Transverse colon (tissue), 4 donors: ENCODE results near the gene PKP3. TPM values are rescaled to one million over a fixed set of nuclear protein-coding genes. Genes with fewer than 3 reads are reported as not detected.

ENCODE experiments used
- DNase-seq: peaks from one replicate; pipeline ENCODE4 v3.0.0-alpha.2; 2019
- H3K27ac ChIP-seq, 4 donors: fragments of 200-600 bp; sonication (generic); 2 replicates each; pipeline ENCODE4 v1.5.1; 2016 to 2018; ENCODE audit warnings: inconsistent platforms in 4 of 4
- H3K27me3 ChIP-seq: fragments of 200-600 bp; sonication (generic); 2 replicates; pipeline ENCODE4 v1.5.1; 2017; ENCODE audit warnings: inconsistent platforms
- H3K36me3 ChIP-seq, 4 donors: fragments of 200-600 bp; sonication (generic); 2 replicates each; pipeline ENCODE4 v1.5.1; 2017 to 2019; ENCODE audit warnings: inconsistent platforms in 4 of 4
- H3K4me1 ChIP-seq, 4 donors: fragments of 200-600 bp; sonication (generic); 2 replicates each; pipeline ENCODE4 v1.5.1; 2017 to 2020; ENCODE audit warnings: inconsistent platforms in 4 of 4
- H3K4me3 ChIP-seq, 4 donors: fragments of 200-600 bp; sonication (generic); 1 replicate in 1 of 4; 2 replicates in 3 of 4; pipeline versions ENCODE4 v1.5.1 to v1.6.1; 2017 to 2019; ENCODE audit warnings: inconsistent platforms in 4 of 4
- H3K9me3 ChIP-seq, 2 donors: fragments of 200-600 bp; sonication (generic); 2 replicates each; pipeline ENCODE4 v1.5.1; 2017 to 2019; ENCODE audit warnings: inconsistent platforms in 2 of 2
- EP300 ChIP-seq: sonication (generic); formaldehyde crosslinking; IDR thresholded peaks from one replicate; pipeline ENCODE4 v1.6.1; 2017; ENCODE audit warnings: antibody characterized with exemption, low read depth
- POLR2A ChIP-seq: fragments of 450-650 bp; IDR thresholded peaks from one replicate; pipeline ENCODE4 v1.6.1; 2016; ENCODE audit warnings: antibody characterized with exemption, mild to moderate bottlenecking, moderate library complexity
- POLR2AphosphoS5 ChIP-seq, 3 donors: sonication (generic); formaldehyde crosslinking; IDR thresholded peaks; one replicate each; pipeline ENCODE4 v1.6.1; 2016; ENCODE audit warnings: antibody characterized with exemption in 3 of 3
- WGBS, 2 donors: methylation state at CpG; one replicate each; pipeline ENCODE4 v1.1.5; 2018; ENCODE audit warnings: low coverage in 1 of 2; 5-methylcytosine and 5-hydroxymethylcytosine counted together
- in situ Hi-C, 4 donors: fragments of 200-750 bp; cut with MboI; loops; one replicate each; pipeline versions ENCODE4 v1.15.0 to v1.15.1; 2017; ENCODE audit warnings: low sequenced_read_pairs in 3 of 4, low pct_ligation_motif_present in 1 of 4, low pct_unique_long_range_greater_than_20kb in 1 of 4
- intact Hi-C: fragments of 100-400 bp; cut with DNase I; formaldehyde crosslinking; loops from one replicate; pipeline ENCODE4 v1.15.1; 2023; ENCODE audit warnings: low total_unique reads
- total RNA-seq, 4 donors: library from RNA; depleted of rRNA; stranded (reverse); fragments of >200 nt; gene quantifications; one replicate each; pipeline ENCODE4 v1.1.0, GENCODE V29; 2016
- TF ChIP-seq, protein P1 (sequence below), 5 experiments: fragments of 200-600 bp in 3 of 5; fragments of 450-650 bp in 2 of 5; sonication (generic) in 3 of 5; IDR thresholded peaks; 1 replicate in 2 of 5; 2 replicates in 3 of 5; pipeline ENCODE4 v1.5.1; 2016 to 2017; ENCODE audit warnings: antibody characterized with exemption in 5 of 5, inconsistent platforms in 3 of 5, mild to moderate bottlenecking in 2 of 5, moderate library complexity in 1 of 5

PKP3 gene
- total RNA-seq, 4 donors from 2014 or later = 159 to 359 (median 200) TPM

DNA sequence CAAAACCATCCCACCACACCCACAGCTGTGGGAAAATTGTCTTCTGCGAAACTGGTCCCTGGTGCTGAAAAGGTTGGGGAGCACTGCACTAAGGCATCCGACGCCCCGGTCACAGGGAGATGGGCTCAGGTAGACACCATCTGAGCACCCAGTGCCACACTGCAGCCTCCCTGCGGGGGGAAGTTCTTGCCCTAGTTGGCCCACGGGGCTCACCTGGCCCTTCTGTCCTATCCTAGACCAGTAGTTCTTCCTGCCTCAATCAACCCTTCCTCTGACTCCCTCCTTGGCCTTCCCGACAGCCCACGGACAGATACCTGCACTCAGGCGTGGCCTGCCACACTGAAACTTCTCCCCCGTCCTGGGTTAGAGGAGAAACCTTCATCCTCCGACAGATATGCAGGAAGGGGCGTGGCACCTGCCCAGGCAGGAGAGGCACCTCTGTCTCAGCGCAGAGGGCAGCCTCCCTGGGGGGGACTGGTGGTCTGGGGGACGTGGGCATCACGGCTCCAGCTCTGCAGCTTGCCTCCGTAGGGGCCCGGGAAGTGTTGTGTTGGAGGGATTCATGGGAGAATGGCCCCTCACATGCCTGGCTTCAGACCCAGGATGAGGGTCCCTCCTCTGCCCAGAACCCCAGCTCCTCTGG, 43.3 kb downstream of the PKP3 start:
- TF ChIP-seq POLR2AphosphoS5 (IDR thresholded peaks at IDR 0.05) (no peak), EP300 (no peak), POLR2A (no peak)
- TF ChIP-seq, protein P1, sequence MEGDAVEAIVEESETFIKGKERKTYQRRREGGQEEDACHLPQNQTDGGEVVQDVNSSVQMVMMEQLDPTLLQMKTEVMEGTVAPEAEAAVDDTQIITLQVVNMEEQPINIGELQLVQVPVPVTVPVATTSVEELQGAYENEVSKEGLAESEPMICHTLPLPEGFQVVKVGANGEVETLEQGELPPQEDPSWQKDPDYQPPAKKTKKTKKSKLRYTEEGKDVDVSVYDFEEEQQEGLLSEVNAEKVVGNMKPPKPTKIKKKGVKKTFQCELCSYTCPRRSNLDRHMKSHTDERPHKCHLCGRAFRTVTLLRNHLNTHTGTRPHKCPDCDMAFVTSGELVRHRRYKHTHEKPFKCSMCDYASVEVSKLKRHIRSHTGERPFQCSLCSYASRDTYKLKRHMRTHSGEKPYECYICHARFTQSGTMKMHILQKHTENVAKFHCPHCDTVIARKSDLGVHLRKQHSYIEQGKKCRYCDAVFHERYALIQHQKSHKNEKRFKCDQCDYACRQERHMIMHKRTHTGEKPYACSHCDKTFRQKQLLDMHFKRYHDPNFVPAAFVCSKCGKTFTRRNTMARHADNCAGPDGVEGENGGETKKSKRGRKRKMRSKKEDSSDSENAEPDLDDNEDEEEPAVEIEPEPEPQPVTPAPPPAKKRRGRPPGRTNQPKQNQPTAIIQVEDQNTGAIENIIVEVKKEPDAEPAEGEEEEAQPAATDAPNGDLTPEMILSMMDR (IDR thresholded peaks at IDR 0.05) = no peak
- H3K4me1 ChIP-seq = peaks cover 0 to 18% (median 10%) of the 10 kb centered on the region in 4 donors
- intact Hi-C loops (no loop called here), in situ Hi-C loops (no loop called here)
- H3K36me3 ChIP-seq = no peaks in the 10 kb centered on the region
- peaks cover 13% of the 10 kb centered on the region for H3K27me3 ChIP-seq
- no peaks in the 10 kb centered on the region for H3K9me3 ChIP-seq
- no peak overlapping the region for H3K4me3 ChIP-seq
- no peak for DNase-seq
- no peak overlapping the region for H3K27ac ChIP-seq
- 90% methylated on average over 12 of the region's 17 CpGs; no CpG with 5 or more reads in 1 of the 2 donors for WGBS, 2 donors

DNA sequence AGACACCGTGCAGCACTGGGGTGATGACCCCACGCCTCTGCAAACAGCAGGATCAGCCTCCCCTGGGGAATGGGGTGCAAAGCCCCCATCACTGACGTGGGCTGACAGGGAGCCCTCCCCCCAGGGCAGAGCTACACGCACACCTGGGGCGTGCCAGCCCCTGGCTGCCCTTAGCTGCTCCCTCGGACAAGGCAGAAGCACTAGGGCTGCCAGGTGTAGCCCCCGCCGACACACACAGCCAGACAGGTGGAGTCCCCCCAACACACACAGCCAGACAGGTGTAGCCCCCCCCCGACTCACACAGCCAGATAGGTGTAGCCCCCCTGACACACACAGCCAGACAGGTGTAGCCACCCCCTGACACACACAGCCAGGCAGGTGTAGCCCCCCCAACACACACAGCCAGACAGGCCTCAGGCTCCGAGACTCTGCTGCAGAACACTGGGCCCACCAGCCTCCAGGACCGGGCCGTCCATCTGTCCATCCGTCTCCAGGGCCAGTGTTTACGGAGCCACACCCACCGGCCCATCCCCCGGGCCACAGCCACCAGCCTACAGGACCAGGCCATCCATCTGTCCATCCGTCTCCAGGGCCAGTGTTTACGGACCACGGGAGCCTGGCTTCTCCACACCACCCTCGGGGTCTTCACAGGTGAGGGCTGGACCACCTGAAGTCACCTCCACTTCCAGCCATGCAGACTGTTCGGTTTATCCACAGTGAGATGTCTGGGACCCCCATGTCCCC, 44.3 kb downstream of the PKP3 start:
- WGBS, 2 donors = 83% methylated on average over 21 of the region's 21 CpGs; no CpG with 5 or more reads in 1 of the 2 donors
- in situ Hi-C loops = no loop called here
- intact Hi-C loops = no loop called here
- Histone ChIP-seq H3K27me3 (peaks cover 20% of the 10 kb centered on the region), H3K9me3 (no peaks in the 10 kb centered on the region), H3K4me3 (no peak overlapping the region), H3K27ac (no peak overlapping the region), H3K36me3 (no peaks in the 10 kb centered on the region), H3K4me1 (peaks cover 0 to 21% (median 11%) of the 10 kb centered on the region in 4 donors)
- TF ChIP-seq POLR2A = no peak
- TF ChIP-seq EP300 = no peak
- no peak for TF ChIP-seq POLR2AphosphoS5 (IDR thresholded peaks at IDR 0.05)
- TF ChIP-seq, protein P1 (IDR thresholded peaks at IDR 0.05) = no peak
- DNase-seq = no peak

GRCh38 chr11:439315-440064, 45.5 kb downstream of the PKP3 start:
- TF ChIP-seq, protein P1 (IDR thresholded peaks at IDR 0.05) = no peak
- TF ChIP-seq POLR2AphosphoS5 (IDR thresholded peaks at IDR 0.05) (no peak), EP300 (no peak), POLR2A (no peak)
- WGBS, 2 donors = 87 to 100% methylated on average over 1 to 23 of the region's 23 CpGs
- in situ Hi-C loops = no loop called here
- H3K4me1 ChIP-seq = peaks cover 0 to 31% (median 23%) of the 10 kb centered on the region in 4 donors
- H3K27me3 ChIP-seq = peaks cover 20% of the 10 kb centered on the region
- H3K4me3 ChIP-seq = no peak overlapping the region
- DNase-seq = no peak
- intact Hi-C loops = loop anchor here (10.0 kb wide), 1 partner anchor 65 kb away; no protein-coding TSS in a partner anchor
- no peaks in the 10 kb centered on the region for H3K9me3 ChIP-seq
- no peaks in the 10 kb centered on the region for H3K36me3 ChIP-seq
- H3K27ac ChIP-seq = no peak overlapping the region
